PC-3 (cell line): ENCODE measurements around the gene RFTN1. TPM values are rescaled to one million over a fixed set of nuclear protein-coding genes. Genes with fewer than 3 reads are reported as not detected.

Experiments
- ATAC-seq: fragments of 200-7000 bp; cut with Tn5 transposase; 2 replicates; pipeline ENCODE4 v1.9.1; 2020; ENCODE audit warnings: mild to moderate bottlenecking, moderate library complexity
- BruUV-seq: library from RNA; stranded (reverse); fragments of 400-500 nt; replicated peaks from 2 replicates; lab custom pipeline; 2021; lab: Mats Ljungman, UMichigan
- CTCF ChIA-PET: fragments of 300-600 bp; sonication (Branson Sonifier 250); formaldehyde crosslinking; loops from one replicate; lab custom pipeline; 2022; ENCODE audit warnings: antibody characterized with exemption; lab: Charles Lee
- POLR2A ChIA-PET: fragments of 300-600 bp; sonication (Branson Sonifier 250); formaldehyde crosslinking; loops from one replicate; lab custom pipeline; 2022; ENCODE audit warnings: antibody characterized with exemption; ENCODE audit not compliant: unreplicated experiment; lab: Charles Lee
- DNase-seq: peaks from one replicate; pipeline ENCODE4 v3.0.0-alpha.2; 2015
- H2AFZ ChIP-seq: fragments of 300-600 bp; sonication (generic); 2 replicates; pipeline ENCODE4 v1.6.0; 2016; ENCODE audit warnings: antibody characterized with exemption, low read length
- H3F3A ChIP-seq: fragments of 300-600 bp; sonication (generic); one replicate; pipeline ENCODE4 v1.6.0; 2017; ENCODE audit warnings: antibody characterized with exemption, low read length, control low read depth, mild to moderate bottlenecking; ENCODE audit not compliant: unreplicated experiment
- H3K27ac ChIP-seq: fragments of 300-600 bp; sonication (generic); 2 replicates; pipeline ENCODE4 v1.5.1; 2016; ENCODE audit warnings: mild to moderate bottlenecking, low read length
- H3K27me3 ChIP-seq: fragments of 300-600 bp; sonication (generic); 2 replicates; pipeline ENCODE4 v1.6.1; 2016; ENCODE audit warnings: low read length, mixed read lengths
- H3K36me3 ChIP-seq: fragments of 300-600 bp; sonication (generic); 2 replicates; pipeline ENCODE4 v1.6.1; 2016; ENCODE audit warnings: low read depth, mixed run types, low read length, mixed read lengths
- H3K4me1 ChIP-seq: fragments of 300-600 bp; sonication (generic); 2 replicates; pipeline ENCODE4 v1.5.1; 2016; ENCODE audit warnings: low read length; ENCODE audit not compliant: insufficient read depth
- H3K4me2 ChIP-seq: fragments of 300-600 bp; sonication (generic); 2 replicates; pipeline ENCODE4 v1.6.0; 2016; ENCODE audit warnings: low read length
- H3K4me3 ChIP-seq: fragments of 300-600 bp; sonication (generic); 2 replicates; pipeline ENCODE4 v1.5.1; 2016; ENCODE audit warnings: mild to moderate bottlenecking, low read length, mixed read lengths
- H3K79me2 ChIP-seq: fragments of 300-600 bp; sonication (generic); 2 replicates; pipeline ENCODE4 v1.6.1; 2017; ENCODE audit warnings: low read length, mixed read lengths
- H3K9ac ChIP-seq: fragments of 300-600 bp; sonication (generic); 2 replicates; pipeline ENCODE4 v1.6.0; 2016; ENCODE audit warnings: mild to moderate bottlenecking, low read length
- H3K9me2 ChIP-seq: fragments of 300-600 bp; sonication (generic); replicated peaks from 2 replicates; pipeline ENCODE4 v1.6.1; 2016; ENCODE audit warnings: mixed run types, low read length, mixed read lengths
- H3K9me3 ChIP-seq: fragments of 300-600 bp; sonication (generic); 2 replicates; pipeline ENCODE4 v1.6.1; 2016; ENCODE audit warnings: low read length, mixed read lengths
- H4K20me1 ChIP-seq: fragments of 300-600 bp; sonication (generic); 2 replicates; pipeline ENCODE4 v1.6.1; 2016; ENCODE audit warnings: low read length, mixed read lengths
- EZH2 ChIP-seq: fragments of 300-600 bp; sonication (generic); IDR thresholded peaks from one replicate; pipeline ENCODE4 v1.6.1; 2017; ENCODE audit warnings: antibody characterized with exemption, mild to moderate bottlenecking, low read length; ENCODE audit not compliant: unreplicated experiment
- EZH2phosphoT487 ChIP-seq: fragments of 300-600 bp; sonication (generic); IDR thresholded peaks from 2 replicates; pipeline ENCODE4 v1.6.1; 2018; ENCODE audit warnings: mild to moderate bottlenecking, antibody characterized with exemption, low read length, borderline replicate concordance
- intact Hi-C: fragments of 100-400 bp; cut with micrococcal nuclease; formaldehyde crosslinking; loops from 2 replicates; pipeline ENCODE4 v1.9.0; 2023
- total RNA-seq: library from RNA; depleted of rRNA; stranded (reverse); fragments of >200 nt; gene quantifications from 2 replicates; pipeline ENCODE4 v1.2.3, GENCODE V29; 2014
- TF ChIP-seq, protein P1 (sequence below): fragments of 300-600 bp; sonication (generic); conservative IDR thresholded peaks from 2 replicates; pipeline ENCODE4 v1.5.1; 2017; ENCODE audit warnings: antibody characterized with exemption, low read depth, mild to moderate bottlenecking, low read length

Gene RFTN1
- total RNA-seq, 1 experiment from 2014 or later, result 9.7 TPM

DNA sequence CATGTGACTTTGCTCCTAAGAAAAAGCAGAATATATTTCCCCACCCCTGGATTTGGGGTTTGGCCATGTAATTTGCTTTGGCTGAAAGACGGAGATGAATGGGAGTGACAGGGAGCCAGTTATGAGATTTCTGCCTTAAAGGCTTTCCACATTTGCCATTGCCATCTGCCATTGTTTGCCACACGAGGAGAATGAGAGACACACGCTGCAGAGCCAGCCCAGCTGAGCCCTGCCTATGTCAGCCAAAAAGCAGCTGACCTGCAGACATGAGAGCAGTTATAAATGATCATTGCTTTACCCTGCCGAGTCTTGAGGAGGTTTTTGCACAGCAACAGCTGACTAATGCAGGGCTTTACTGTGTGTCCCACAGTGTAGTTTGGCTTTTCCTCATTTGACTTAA, 40.6 kb upstream of the RFTN1 start:
- ChIA-PET CTCF (interaction anchor here (0.5 kb wide), 1 partner anchor 34 kb away, joined by 5 read pairs; no protein-coding TSS in a partner anchor), POLR2A (no interaction called here)
- no peaks in the 10 kb centered on the region for H3K9me2 ChIP-seq
- DNase-seq (no peak), ATAC-seq (no peak)
- no peaks in the 10 kb centered on the region for H3K79me2 ChIP-seq
- no peaks in the 10 kb centered on the region for H3K36me3 ChIP-seq
- H3K4me3 ChIP-seq, result no peak overlapping the region
- no peaks in the 10 kb centered on the region for H4K20me1 ChIP-seq
- BruUV-seq, result no TSS peak
- no peak overlapping the region for H2AFZ ChIP-seq
- intact Hi-C loops, result no loop called here
- no peaks in the 10 kb centered on the region for H3K27me3 ChIP-seq
- TF ChIP-seq, protein P1, sequence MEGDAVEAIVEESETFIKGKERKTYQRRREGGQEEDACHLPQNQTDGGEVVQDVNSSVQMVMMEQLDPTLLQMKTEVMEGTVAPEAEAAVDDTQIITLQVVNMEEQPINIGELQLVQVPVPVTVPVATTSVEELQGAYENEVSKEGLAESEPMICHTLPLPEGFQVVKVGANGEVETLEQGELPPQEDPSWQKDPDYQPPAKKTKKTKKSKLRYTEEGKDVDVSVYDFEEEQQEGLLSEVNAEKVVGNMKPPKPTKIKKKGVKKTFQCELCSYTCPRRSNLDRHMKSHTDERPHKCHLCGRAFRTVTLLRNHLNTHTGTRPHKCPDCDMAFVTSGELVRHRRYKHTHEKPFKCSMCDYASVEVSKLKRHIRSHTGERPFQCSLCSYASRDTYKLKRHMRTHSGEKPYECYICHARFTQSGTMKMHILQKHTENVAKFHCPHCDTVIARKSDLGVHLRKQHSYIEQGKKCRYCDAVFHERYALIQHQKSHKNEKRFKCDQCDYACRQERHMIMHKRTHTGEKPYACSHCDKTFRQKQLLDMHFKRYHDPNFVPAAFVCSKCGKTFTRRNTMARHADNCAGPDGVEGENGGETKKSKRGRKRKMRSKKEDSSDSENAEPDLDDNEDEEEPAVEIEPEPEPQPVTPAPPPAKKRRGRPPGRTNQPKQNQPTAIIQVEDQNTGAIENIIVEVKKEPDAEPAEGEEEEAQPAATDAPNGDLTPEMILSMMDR, result no peak
- TF ChIP-seq EZH2phosphoT487, result no peak
- TF ChIP-seq EZH2, result no peak
- no peaks in the 10 kb centered on the region for H3F3A ChIP-seq
- no peak overlapping the region for H3K9ac ChIP-seq
- peaks cover under 1% of the 10 kb centered on the region; the same call in 1 of the 2 replicates for H3K4me1 ChIP-seq
- H3K4me2 ChIP-seq, result no peak overlapping the region
- H3K9me3 ChIP-seq, result no peaks in the 10 kb centered on the region
- no peak overlapping the region for H3K27ac ChIP-seq

DNA sequence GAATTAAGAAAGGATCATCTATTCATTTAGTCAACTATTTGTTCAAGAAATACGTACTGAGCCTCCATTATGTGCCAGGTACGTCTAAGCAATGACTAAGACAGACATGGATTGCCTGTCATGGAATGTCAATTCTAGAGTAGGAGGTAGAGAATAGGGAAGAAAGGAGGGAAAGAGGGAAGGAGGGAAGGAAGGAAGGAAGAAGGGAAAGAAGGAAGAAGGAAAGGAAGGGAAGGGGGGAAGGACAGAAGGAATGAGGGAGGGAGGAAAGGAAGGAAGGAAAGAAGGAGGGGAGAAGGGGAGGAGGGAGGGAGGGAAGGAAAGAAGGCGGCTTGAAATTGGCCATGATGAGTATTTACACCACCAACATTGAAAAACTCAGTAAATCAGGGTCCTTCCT, 39.3 kb upstream of the RFTN1 start:
- intact Hi-C loops, result no loop called here
- ChIA-PET POLR2A (no interaction called here), CTCF (no interaction called here)
- TF ChIP-seq EZH2 (no peak), EZH2phosphoT487 (no peak)
- TF ChIP-seq, protein P1, result no peak
- H4K20me1 ChIP-seq, result no peaks in the 10 kb centered on the region
- H3K4me2 ChIP-seq, result no peak overlapping the region
- DNase-seq (no peak), ATAC-seq (no peak)
- no TSS peak for BruUV-seq
- H3K79me2 ChIP-seq, result no peaks in the 10 kb centered on the region
- no peaks in the 10 kb centered on the region for H3K36me3 ChIP-seq
- H3K9me3 ChIP-seq, result no peaks in the 10 kb centered on the region
- no peaks in the 10 kb centered on the region for H3K27me3 ChIP-seq
- no peaks in the 10 kb centered on the region for H3F3A ChIP-seq
- H2AFZ ChIP-seq, result no peak overlapping the region
- H3K9me2 ChIP-seq, result no peaks in the 10 kb centered on the region
- H3K27ac ChIP-seq, result no peak overlapping the region
- no peak overlapping the region for H3K9ac ChIP-seq
- H3K4me1 ChIP-seq, result peaks cover 8% of the 10 kb centered on the region
- no peak overlapping the region for H3K4me3 ChIP-seq

DNA sequence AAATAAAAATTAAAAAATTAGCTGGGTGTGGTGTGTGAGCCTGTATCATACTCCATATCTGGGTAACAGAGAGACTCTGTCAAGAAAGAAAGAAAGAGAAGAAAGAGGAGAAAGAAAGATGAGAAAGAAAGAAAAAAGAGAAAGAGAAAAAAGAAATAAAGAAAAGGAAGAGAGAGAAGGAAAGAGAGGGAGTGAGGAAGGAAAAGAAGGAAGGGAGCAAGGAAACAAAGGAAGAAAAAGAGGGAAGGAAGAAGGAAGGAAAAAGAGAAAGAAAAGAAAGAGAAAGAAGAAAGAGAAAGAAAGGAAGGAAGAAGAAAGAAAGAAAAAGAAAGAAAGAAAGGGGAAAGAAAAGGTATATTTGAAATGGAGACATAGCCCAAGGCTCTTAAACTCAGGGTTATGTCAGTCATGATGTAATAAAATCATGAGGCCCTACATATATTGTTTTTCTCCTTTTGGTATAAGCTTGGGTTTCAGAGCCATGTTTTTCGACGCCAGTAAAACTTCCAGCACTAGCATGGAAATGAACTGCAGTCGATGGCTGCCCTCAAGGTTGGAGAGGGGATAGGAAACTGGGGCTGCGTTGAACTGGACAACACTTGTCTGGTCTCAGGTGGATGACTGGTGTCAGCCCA, 38.0 kb upstream of the RFTN1 start:
- Histone ChIP-seq H3K9me2 (no peaks in the 10 kb centered on the region), H2AFZ (peak overlapping the region; percentile 64), H3K4me2 (no peak overlapping the region; the same call in 1 of the 2 replicates), H3K9me3 (no peaks in the 10 kb centered on the region), H4K20me1 (no peaks in the 10 kb centered on the region), H3K27ac (no peak overlapping the region), H3K9ac (0 out of 2 replicates have a peak overlapping the region, but pooled peaks have one; percentile 4), H3K27me3 (no peaks in the 10 kb centered on the region), H3K4me3 (no peak overlapping the region), H3F3A (no peaks in the 10 kb centered on the region), H3K36me3 (no peaks in the 10 kb centered on the region), H3K4me1 (peaks cover 8% of the 10 kb centered on the region), H3K79me2 (no peaks in the 10 kb centered on the region)
- BruUV-seq, result no TSS peak
- DNase-seq, result no peak
- ChIA-PET CTCF (interaction anchor here (2.3 kb wide), 1 partner anchor 261 kb away, joined by 17 read pairs; no protein-coding TSS in a partner anchor), POLR2A (no interaction called here)
- intact Hi-C loops, result no loop called here
- TF ChIP-seq EZH2 (no peak), EZH2phosphoT487 (no peak)
- TF ChIP-seq, protein P1, result no peak
- ATAC-seq, result peak; percentile 9
